Measurements from ENCODE around the gene GNB1.

GNB1 gene

DNA sequence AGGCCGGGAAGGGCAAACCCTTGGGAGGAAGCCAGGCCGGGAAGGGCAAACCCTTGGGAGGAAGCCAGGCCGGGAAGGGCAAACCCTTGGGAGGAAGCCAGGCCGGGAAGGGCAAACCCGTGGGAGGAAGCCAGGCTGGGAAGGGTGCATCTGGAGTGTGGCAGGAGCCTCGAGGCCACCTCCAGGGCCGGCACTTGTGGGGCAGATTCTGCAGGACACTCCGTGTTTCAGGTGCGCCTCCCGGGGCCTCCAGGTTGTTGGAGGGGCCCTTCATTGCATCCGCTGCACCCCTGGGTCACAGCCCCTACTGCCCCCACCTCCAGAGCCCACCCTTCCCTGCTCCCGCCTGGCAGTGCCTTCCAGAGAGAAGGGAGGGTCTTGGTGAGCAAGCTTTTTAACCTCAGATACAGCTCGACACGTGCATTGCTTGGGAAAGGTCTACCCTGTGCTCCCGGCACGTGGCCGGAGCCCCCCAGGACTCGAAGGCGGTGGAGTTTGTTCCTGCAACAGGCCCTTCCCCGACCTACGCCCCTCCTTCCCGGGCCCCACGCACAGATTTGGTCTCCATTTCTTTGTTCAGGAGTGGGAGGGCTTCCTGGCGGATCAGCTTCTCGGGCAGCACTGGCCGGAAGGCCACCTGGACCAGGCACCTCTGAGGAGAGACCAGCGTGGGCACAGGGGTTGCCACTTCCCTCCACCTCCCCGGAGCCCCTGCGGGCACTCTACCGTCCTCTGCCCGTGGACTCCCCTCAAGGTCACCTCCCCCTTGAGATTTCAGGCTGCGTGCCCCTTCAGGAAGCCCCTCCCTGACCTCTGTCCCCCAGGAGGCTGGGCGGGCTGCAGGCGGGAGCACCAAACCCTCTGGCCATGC, 37.6 kb upstream of the GNB1 start:
- TF ChIP-seq JUND (IDR thresholded peaks at IDR 0.05; ENCODE audit: low read depth): no peak
- DNase-seq (ENCODE audit: low read depth in 1 of 2, low spot score in 1 of 2): no peak
- in situ Hi-C loops (cut with HindIII; ENCODE audit: low pct_unique_long_range_greater_than_20kb, low sequenced_read_pairs): no loop called here

DNA sequence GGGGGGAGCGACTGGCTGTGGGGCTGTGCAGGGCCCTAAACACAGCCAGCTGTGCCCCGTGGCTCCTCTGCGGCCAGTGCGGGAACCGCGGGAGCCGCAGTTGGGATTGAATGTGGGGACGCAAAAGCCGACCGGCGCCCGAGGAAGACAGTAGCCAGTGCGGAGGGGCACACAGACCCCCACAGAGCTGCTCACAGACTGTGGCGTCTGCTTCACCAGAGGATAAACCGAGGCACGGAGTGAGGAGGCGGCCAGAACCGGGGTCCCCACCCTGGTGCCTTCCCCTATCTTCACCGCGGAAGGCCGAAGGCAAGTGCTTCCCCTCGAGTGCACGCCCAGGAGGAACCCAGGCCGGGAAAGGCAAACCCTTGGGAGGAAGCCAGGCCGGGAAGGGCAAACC, 36.9 kb upstream of the GNB1 start:
- DNase-seq (ENCODE audit: low read depth in 1 of 2, low spot score in 1 of 2): no peak
- TF ChIP-seq JUND (IDR thresholded peaks at IDR 0.05; ENCODE audit: low read depth): no peak
- in situ Hi-C loops (cut with HindIII; ENCODE audit: low pct_unique_long_range_greater_than_20kb, low sequenced_read_pairs): no loop called here

DNA sequence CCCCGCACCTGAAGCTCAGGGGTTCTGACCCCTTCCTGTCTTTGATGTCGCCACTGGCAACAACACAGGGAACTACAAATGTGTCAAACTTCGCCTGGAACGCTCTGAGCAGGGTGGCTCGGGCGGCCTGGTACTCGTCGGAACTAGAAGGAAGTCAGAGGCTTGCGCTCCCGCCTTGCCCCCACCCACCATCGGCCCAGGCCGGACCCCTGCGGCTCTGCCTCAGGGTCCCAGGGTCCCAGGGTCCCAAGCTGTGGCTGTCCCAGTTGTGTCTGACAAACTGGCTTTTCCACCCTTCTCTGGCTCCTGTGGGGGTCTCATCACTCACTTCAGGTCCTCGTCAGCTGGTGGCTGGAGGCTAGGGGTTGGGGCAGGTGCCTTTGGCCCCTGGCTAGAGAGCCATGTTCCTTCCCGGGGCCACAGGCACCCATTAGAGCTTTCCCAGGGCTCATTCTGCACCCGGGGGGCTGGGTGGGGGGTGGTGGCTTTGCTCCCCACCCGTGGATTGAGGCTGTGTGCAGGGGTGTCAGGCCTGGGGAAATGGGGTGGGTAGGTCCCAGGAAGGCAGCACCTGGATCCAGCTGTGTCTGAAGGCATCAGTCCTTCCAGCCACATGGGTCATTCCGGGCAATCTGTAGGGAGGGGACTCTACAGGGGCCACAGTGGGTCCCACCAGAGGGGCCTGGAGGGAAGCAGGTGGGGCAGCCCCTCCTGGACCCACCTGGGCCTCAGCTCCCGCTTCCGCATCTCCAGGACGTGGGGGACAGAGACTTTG, 36.2 kb upstream of the GNB1 start:
- TF ChIP-seq JUND (IDR thresholded peaks at IDR 0.05; ENCODE audit: low read depth): no peak
- in situ Hi-C loops (cut with HindIII; ENCODE audit: low pct_unique_long_range_greater_than_20kb, low sequenced_read_pairs): no loop called here
- no peak for DNase-seq (ENCODE audit: low read depth in 1 of 2, low spot score in 1 of 2)

DNA sequence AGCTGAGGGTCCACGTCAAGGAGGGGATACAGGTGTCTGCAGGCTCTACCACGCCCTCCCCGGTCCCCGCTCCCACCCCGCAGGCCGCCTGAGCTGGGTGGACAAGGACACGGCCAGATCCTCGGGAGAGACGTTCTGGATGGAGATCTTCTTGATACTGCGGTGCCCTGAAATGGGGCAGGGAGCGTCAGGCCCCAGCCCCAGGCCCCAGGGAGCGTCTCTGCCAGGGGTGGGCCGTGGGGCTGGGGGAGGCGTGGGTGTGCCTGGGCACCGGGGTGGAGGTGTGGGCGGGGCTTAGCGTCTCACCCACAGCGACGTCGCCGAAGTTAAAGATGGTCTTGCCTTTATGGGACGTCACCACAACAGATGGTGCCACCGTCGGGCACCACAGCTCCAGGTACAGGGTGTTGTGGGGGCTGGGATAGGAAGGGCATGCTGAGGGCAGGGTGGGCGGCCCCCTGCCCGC, 35.5 kb upstream of the GNB1 start:
- no peak for TF ChIP-seq JUND (IDR thresholded peaks at IDR 0.05; ENCODE audit: low read depth)

DNA sequence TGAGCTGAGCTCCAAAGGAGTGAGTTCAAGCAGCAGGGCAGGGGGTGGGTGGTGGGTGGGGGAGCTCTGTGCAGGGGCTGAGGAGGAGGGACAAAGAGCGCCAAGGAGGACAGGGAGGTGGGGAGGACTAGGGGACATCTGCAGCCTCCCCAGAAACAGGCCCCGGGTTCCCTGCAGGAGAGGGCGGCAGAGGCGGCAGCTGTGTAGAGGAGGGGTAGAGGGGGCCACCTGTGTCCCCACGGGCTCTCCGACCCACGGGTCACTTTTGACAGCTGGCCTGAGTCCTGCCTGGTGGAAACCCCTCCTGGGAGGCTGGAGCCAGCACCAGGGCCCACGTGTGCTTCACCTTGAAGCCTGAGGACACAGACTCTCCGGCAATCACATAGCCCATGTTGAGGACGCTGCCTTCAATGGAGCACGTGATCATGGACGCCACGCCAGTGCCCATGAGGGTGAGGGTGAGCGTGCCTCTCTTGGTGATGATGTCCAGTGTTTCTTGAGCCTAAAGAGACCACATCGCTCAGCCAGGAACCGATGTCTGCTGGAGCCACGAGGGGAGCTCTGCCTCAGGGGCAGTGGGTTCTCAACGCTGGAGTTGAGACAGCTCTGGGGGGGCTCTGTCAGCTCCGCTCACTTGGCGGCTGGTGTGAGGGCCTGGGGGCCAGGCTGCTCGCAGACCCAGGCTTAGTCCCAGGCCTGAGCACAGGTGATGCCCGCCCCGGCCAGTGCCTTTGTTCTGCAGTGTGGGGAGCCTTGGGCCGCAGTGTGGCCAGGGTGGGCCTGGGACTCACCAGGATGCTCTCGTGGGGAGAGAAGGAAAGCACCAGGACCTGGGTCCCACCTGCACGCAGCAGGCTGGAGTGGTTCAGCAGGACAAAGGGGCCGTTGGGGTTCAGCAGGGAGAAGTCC, 34.8 kb upstream of the GNB1 start:
- DNase-seq (ENCODE audit: low read depth in 1 of 2, low spot score in 1 of 2): no peak
- in situ Hi-C loops (cut with HindIII; ENCODE audit: low pct_unique_long_range_greater_than_20kb, low sequenced_read_pairs): no loop called here
- no peak for TF ChIP-seq JUND (IDR thresholded peaks at IDR 0.05; ENCODE audit: low read depth)

More for the DNA sequence above, 35.5 kb upstream of the GNB1 start:
- no peak for DNase-seq (ENCODE audit: low read depth in 1 of 2, low spot score in 1 of 2)
- in situ Hi-C loops (cut with HindIII; ENCODE audit: low pct_unique_long_range_greater_than_20kb, low sequenced_read_pairs): no loop called here

DNA sequence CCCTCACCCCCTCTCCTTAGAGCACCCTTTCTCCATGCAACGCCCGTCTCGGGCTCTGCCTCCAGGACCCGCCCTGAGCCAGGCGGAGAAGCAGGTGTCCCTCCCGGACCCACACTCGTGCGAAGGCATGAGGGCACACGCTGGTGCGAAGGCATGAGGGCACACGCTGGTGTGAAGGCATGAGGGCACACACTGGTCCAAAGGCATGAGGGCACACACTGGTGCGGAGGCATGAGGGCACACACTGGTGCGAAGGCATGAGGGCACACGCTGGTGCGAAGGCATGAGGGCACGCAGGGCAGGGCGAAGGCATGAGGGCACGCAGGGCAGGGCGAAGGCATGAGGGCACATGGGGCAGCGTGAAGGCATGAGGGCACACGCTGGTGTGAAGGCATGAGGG, 34.0 kb upstream of the GNB1 start:
- DNase-seq (ENCODE audit: low read depth in 1 of 2, low spot score in 1 of 2): no peak
- no peak for TF ChIP-seq JUND (IDR thresholded peaks at IDR 0.05; ENCODE audit: low read depth)
- in situ Hi-C loops (cut with HindIII; ENCODE audit: low pct_unique_long_range_greater_than_20kb, low sequenced_read_pairs): no loop called here

DNA sequence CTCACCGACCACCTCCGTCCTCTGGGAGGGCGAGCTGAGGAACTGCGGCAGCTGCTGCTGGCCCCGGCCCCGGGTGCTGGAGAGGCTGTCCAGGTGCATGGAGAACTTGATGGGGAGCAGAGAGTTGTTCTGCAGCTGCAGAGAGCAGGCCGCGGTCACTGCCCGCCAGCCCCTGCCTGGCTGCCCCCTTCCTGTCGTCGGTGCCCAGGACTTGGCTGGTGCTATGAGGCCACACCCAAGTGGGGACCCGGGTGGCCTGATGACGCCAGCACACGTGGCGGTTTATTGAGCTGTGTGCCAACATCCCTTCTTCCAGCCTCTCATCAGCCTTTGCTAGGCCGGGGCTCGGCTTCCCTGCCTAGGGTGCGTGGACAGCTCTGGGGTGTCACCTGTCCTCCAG, 33.5 kb upstream of the GNB1 start:
- no peak for TF ChIP-seq JUND (IDR thresholded peaks at IDR 0.05; ENCODE audit: low read depth)
- in situ Hi-C loops (cut with HindIII; ENCODE audit: low pct_unique_long_range_greater_than_20kb, low sequenced_read_pairs): no loop called here
- no peak for DNase-seq (ENCODE audit: low read depth in 1 of 2, low spot score in 1 of 2)

DNA sequence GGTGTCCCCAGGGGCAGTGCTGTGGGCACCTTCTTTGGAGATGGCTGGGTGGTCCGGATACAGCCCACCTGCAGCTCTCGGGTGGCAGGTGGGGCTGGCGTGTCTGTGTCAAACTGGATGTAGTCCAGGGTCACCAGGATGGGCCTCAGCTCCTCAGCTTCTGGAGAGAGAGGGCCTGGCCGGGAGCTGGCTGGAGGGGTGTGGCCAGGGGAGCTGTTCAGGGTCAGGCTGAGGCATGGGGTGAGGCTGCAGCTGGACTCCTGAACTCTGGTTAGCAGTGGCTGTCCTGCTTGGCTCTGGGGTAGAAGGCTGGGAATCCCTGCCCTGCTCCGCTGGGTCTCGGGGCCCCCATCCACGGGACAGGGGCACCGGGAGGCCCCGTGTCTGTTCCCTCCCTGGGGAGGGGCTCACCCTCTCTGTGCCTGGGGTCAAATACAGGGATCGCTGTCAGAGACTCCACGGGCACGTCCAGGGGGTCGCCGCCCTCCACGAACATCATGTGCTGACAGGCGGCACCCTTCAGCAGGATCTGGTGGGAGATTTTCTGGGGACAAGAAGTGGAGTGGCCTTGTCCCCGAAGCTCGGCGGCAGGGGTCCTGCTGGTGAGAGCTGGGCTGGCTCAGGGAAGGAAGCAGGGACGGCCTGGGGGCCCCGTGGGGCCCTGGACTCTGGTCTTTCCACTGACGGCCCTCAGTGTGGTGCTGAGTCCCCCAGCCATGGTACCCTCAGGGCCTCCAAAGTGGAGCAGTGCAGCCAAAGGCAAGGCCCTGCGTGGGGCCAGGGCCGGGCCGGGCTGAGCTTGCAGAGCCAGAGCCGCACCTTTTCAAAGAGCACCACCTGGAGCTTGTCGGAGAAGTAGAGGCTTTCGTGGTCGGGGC, 32.3 kb upstream of the GNB1 start:
- in situ Hi-C loops (cut with HindIII; ENCODE audit: low pct_unique_long_range_greater_than_20kb, low sequenced_read_pairs): no loop called here
- no peak for TF ChIP-seq JUND (IDR thresholded peaks at IDR 0.05; ENCODE audit: low read depth)
- DNase-seq (ENCODE audit: low read depth in 1 of 2, low spot score in 1 of 2): no peak

DNA sequence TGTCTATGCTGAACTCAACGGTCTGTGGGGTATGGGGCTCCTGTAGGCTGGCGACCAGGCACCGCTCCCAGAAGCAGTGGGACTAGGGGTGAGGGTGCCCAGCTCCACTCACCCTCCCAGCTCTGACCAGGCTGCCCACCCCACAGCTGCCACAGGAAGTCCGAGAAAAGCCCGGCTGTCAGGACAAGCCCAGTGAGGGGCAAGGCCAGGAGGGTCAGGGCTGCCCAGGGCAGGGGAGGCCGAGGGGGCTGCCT, 31.7 kb upstream of the GNB1 start:
- TF ChIP-seq JUND (IDR thresholded peaks at IDR 0.05; ENCODE audit: low read depth): no peak
- in situ Hi-C loops (cut with HindIII; ENCODE audit: low pct_unique_long_range_greater_than_20kb, low sequenced_read_pairs): no loop called here

DNA sequence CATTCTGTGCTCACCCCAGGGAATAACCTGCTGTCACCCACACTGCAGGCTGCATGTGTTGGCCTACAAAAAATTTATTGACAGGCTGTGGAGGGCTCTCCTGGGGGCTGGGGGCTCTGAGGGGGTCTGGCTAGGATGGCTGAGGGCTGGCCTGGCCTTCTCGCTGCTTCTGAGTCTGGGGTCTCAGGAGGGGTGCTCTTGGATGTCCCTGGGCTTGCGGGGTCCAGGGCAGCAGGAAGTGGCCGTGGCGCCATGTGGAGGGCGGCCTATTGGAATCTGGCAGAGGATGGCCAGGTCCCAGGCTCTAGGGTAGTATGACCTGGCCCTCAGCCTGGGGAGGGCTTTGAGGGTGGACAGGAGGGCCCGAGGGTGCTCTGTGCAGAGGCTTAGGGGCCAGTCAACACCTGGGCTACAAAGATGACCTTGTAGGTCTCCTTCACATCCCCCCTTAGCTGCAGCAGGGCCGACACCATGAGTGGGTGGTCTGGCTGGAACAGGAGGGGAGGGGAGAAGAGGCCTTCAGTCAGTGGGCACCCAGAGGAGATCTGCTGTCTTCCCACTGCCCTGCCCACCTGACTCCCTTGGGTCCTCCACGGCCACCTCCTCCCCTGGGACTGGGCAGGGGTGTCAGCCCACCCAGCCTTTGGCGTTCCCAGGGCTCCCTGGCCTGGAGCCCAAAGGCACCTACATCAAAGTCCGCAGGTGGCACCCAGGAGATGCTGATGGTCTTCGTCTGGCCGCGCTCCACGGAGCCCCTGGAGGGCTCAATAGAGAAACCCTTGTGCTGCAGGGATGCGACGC, 31.2 kb upstream of the GNB1 start:
- TF ChIP-seq JUND (IDR thresholded peaks at IDR 0.05; ENCODE audit: low read depth): no peak
- in situ Hi-C loops (cut with HindIII; ENCODE audit: low pct_unique_long_range_greater_than_20kb, low sequenced_read_pairs): no loop called here
- DNase-seq (ENCODE audit: low read depth in 1 of 2, low spot score in 1 of 2): no peak

More for the DNA sequence above, 31.7 kb upstream of the GNB1 start:
- DNase-seq (ENCODE audit: low read depth in 1 of 2, low spot score in 1 of 2): no peak

DNA sequence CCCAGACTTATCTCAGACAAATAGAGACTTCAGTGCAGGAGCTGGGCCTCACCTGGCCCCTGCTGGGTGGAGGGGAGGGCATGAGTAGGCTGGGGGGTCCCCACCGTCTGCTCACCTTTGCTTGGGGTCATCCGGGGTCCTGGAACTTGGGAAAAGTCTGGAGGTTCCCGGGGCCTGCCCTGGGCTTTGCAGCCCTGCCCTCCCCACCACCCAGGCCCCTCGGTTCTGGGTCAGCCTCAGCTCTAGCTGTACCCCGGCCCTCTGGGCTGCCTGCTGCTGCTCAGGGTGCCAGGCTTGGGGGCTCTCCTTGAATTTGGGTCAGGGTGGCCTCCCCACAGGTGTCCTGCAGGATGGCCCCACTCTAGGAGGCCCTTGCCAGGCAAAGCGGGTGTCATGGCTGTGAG, 30.6 kb upstream of the GNB1 start:
- TF ChIP-seq JUND (IDR thresholded peaks at IDR 0.05; ENCODE audit: low read depth): no peak
- DNase-seq (ENCODE audit: low read depth in 1 of 2, low spot score in 1 of 2): no peak
- in situ Hi-C loops (cut with HindIII; ENCODE audit: low pct_unique_long_range_greater_than_20kb, low sequenced_read_pairs): no loop called here
